IPS DF 6.9 (cell line): ENCODE results near the gene SEZ6L2.
"Not testable (repeated sequence)": the region's sequence is repeated elsewhere in the genome, so short reads cannot be mapped to it uniquely, and the experiment has no call there.

Source experiments
- DNase-seq: peaks from one replicate; pipeline ENCODE4 v3.0.0-alpha.2; 2013; ENCODE audit warnings: low read depth, low spot score
- H3K27ac ChIP-seq: one replicate; pipeline ENCODE4 v1.5.1; 2013; ENCODE audit warnings: low read length, control low read depth
- H3K27me3 ChIP-seq: 2 replicates; pipeline ENCODE4 v1.6.1; 2013; ENCODE audit warnings: mild to moderate bottlenecking, low read length; ENCODE audit not compliant: control insufficient read depth, insufficient read depth
- H3K36me3 ChIP-seq: 2 replicates; pipeline ENCODE4 v1.6.1; 2013; ENCODE audit warnings: low read length; ENCODE audit not compliant: control insufficient read depth, insufficient read depth
- H3K4me1 ChIP-seq: 2 replicates; pipeline ENCODE4 v1.6.1; 2013; ENCODE audit warnings: low read length; ENCODE audit not compliant: control insufficient read depth, insufficient read depth
- H3K4me3 ChIP-seq: 2 replicates; pipeline ENCODE4 v1.5.1; 2013; ENCODE audit warnings: mild to moderate bottlenecking, low read length
- H3K9me3 ChIP-seq: 2 replicates; pipeline ENCODE4 v1.6.1; 2013; ENCODE audit warnings: low read length, inconsistent platforms; ENCODE audit not compliant: control insufficient read depth, insufficient read depth
- WGBS: extraction: QIAGEN DNeasy Blood & Tissue Kit; methylation state at CpG from one replicate; pipeline ENCODE4 v1.1.7; 2013; ENCODE audit warnings: mixed read lengths, missing lambda C conversion rate; ENCODE audit not compliant: insufficient read length, insufficient coverage; 5-methylcytosine and 5-hydroxymethylcytosine counted together

Gene SEZ6L2

GRCh38 chr16:29899516-29900101 is at the start of gene SEZ6L2:
SEZ6L2 (minus strand) TSS chr16:29899550; CDS start chr16:29899019, 531 bp downstream.
- Histone ChIP-seq H3K4me3 (peak within 1 kb of the TSS; percentile 75), H3K9me3 (no peaks in the 10 kb centered on the region), H3K36me3 (peaks cover under 1% of the 10 kb centered on the region; the same call in 1 of the 2 replicates), H3K4me1 (peaks cover 4% of the 10 kb centered on the region; the same call in 1 of the 2 replicates), H3K27me3 (no peaks in the 10 kb centered on the region), H3K27ac (no peak within 1 kb of the TSS)
- WGBS: no CpG with 5 or more reads among the region's 29 CpGs
- DNase-seq: peak; percentile 85

- DNase-seq: no peak
- WGBS: no CpG with 5 or more reads among the region's 2 CpGs
These were observed 48.5 kb upstream of the SEZ6L2 start for GRCh38 chr16:29947897-29948296.

GRCh38 chr16:29943846-29944799 is 44.8 kb upstream of the SEZ6L2 start:
- no CpG with 5 or more reads among the region's 11 CpGs for WGBS

More at GRCh38 chr16:29947897-29948296, 48.5 kb upstream of the SEZ6L2 start:
- Histone ChIP-seq H3K4me1 (0 out of 2 replicates have a peak, but pooled peaks cover 2% of the 10 kb centered on the region), H3K27ac (no peak overlapping the region), H3K9me3 (no peaks in the 10 kb centered on the region), H3K36me3 (no peaks in the 10 kb centered on the region), H3K27me3 (no peaks in the 10 kb centered on the region), H3K4me3 (no peak overlapping the region)

GRCh38 chr16:29940656-29941055 is 41.3 kb upstream of the SEZ6L2 start:
- no peak for DNase-seq
- WGBS: no CpG with 5 or more reads among the region's 4 CpGs
- no peaks in the 10 kb centered on the region for H3K9me3 ChIP-seq
- no peak overlapping the region for H3K27ac ChIP-seq
- no peaks in the 10 kb centered on the region for H3K36me3 ChIP-seq
- H3K4me1 ChIP-seq: no peaks in the 10 kb centered on the region
- H3K27me3 ChIP-seq: no peaks in the 10 kb centered on the region
- H3K4me3 ChIP-seq: no peak overlapping the region

More at GRCh38 chr16:29943846-29944799, 44.8 kb upstream of the SEZ6L2 start:
- no peaks in the 10 kb centered on the region for H3K36me3 ChIP-seq
- H3K27ac ChIP-seq: no peak overlapping the region
- H3K9me3 ChIP-seq: no peaks in the 10 kb centered on the region
- no peaks in the 10 kb centered on the region for H3K4me1 ChIP-seq
- no peak overlapping the region for H3K4me3 ChIP-seq
- peak; percentile 47 for DNase-seq
- no peaks in the 10 kb centered on the region for H3K27me3 ChIP-seq

GRCh38 chr16:29931750-29932149 is 32.4 kb upstream of the SEZ6L2 start:
- DNase-seq, H3K27me3 ChIP-seq, H3K9me3 ChIP-seq, H3K27ac ChIP-seq, H3K36me3 ChIP-seq, H3K4me3 ChIP-seq, H3K4me1 ChIP-seq: not testable (repeated sequence)
- WGBS: no CpG with 5 or more reads among the region's 2 CpGs

GRCh38 chr16:29927070-29927905 is 27.9 kb upstream of the SEZ6L2 start:
- Histone ChIP-seq H3K36me3 (0 out of 2 replicates have a peak, but pooled peaks cover 3% of the 10 kb centered on the region), H3K4me1 (no peaks in the 10 kb centered on the region), H3K27me3 (no peaks in the 10 kb centered on the region), H3K27ac (no peak overlapping the region), H3K4me3 (no peak overlapping the region), H3K9me3 (no peaks in the 10 kb centered on the region)
- DNase-seq: no peak
- WGBS: no CpG with 5 or more reads among the region's 12 CpGs

GRCh38 chr16:29926711-29927052 is 27.3 kb upstream of the SEZ6L2 start:
- Histone ChIP-seq H3K4me3 (peak overlapping the region; percentile 58; the same call in 1 of the 2 replicates), H3K9me3 (no peaks in the 10 kb centered on the region), H3K27me3 (no peaks in the 10 kb centered on the region), H3K27ac (no peak overlapping the region), H3K36me3 (0 out of 2 replicates have a peak, but pooled peaks cover 3% of the 10 kb centered on the region), H3K4me1 (no peaks in the 10 kb centered on the region)
- no CpG with 5 or more reads among the region's 12 CpGs for WGBS
- DNase-seq: no peak

- no peaks in the 10 kb centered on the region for H3K9me3 ChIP-seq
- peak within 1 kb of the TSS; percentile 90 for H3K4me3 ChIP-seq
- H3K36me3 ChIP-seq: 0 out of 2 replicates have a peak, but pooled peaks cover 3% of the 10 kb centered on the region
- no CpG with 5 or more reads among the region's 89 CpGs for WGBS
- no peak within 1 kb of the TSS for H3K27ac ChIP-seq
- H3K4me1 ChIP-seq: no peaks in the 10 kb centered on the region
- peak; percentile 39 for DNase-seq
- no peaks in the 10 kb centered on the region for H3K27me3 ChIP-seq
These were observed 26.7 kb upstream of the SEZ6L2 start, which contains the start of gene KCTD13 for GRCh38 chr16:29925781-29926710. KCTD13 (minus strand) TSS chr16:29926226; CDS start chr16:29926033, 193 bp downstream.

- no peak for DNase-seq
- Histone ChIP-seq H3K9me3 (no peaks in the 10 kb centered on the region), H3K27ac (no peak overlapping the region), H3K27me3 (no peaks in the 10 kb centered on the region), H3K4me1 (no peaks in the 10 kb centered on the region), H3K36me3 (0 out of 2 replicates have a peak, but pooled peaks cover 3% of the 10 kb centered on the region), H3K4me3 (peak overlapping the region; percentile 90; the same call in 1 of the 2 replicates)
- 100% methylated on average over 1 of the region's 9 CpGs for WGBS
These were observed 25.9 kb upstream of the SEZ6L2 start for GRCh38 chr16:29925105-29925756.
